ENCODE measurements around the gene GRIK3.
"Not testable (repeated sequence)": the region's sequence is repeated elsewhere in the genome, so short reads cannot be mapped to it uniquely, and the experiment has no call there.

GRIK3 gene

GRCh38 chr1:36919491-36920145 lies 114.7 kb downstream of the GRIK3 start:
- H3K9me2 ChIP-seq (replicated peaks; ENCODE audit: control insufficient read depth, low read length), result no peaks in the 10 kb centered on the region
- no peaks in the 10 kb centered on the region for H4K20me1 ChIP-seq (ENCODE audit: control insufficient read depth, insufficient read depth, low read depth, low read length)
- H3K79me2 ChIP-seq (ENCODE audit: control insufficient read depth, low read length), result no peaks in the 10 kb centered on the region
- TF ChIP-seq CTCF (IDR thresholded peaks at IDR 0.05; ENCODE audit: low read depth, low read length, poor library complexity, severe bottlenecking), result no peak
- no peak for TF ChIP-seq EZH2phosphoT487 (IDR thresholded peaks at IDR 0.05; ENCODE audit: borderline replicate concordance, low read length)
- no peaks in the 10 kb centered on the region for H3K27me3 ChIP-seq (ENCODE audit: control insufficient read depth, low read length)
- peaks cover 8% of the 10 kb centered on the region for H3K4me1 ChIP-seq (ENCODE audit: control insufficient read depth, low read length)
- no peaks in the 10 kb centered on the region for H3F3A ChIP-seq (ENCODE audit: control insufficient read depth, insufficient read depth)
- H3K36me3 ChIP-seq (ENCODE audit: control insufficient read depth, low read length), result no peaks in the 10 kb centered on the region
- no peak overlapping the region for H3K4me3 ChIP-seq (ENCODE audit: low read length)
- H3K4me2 ChIP-seq (ENCODE audit: low read length), result no peak overlapping the region
- H3K9me3 ChIP-seq (ENCODE audit: control insufficient read depth, insufficient read depth, low read length), result no peaks in the 10 kb centered on the region
- H3K27ac ChIP-seq (ENCODE audit: low read depth, low read length), result no peak overlapping the region

- Histone ChIP-seq H3K4me2 (ENCODE audit: low read length) (no peak overlapping the region), H3K36me3 (ENCODE audit: control insufficient read depth, low read length) (no peaks in the 10 kb centered on the region), H3K9me3 (ENCODE audit: control insufficient read depth, insufficient read depth, low read length) (no peaks in the 10 kb centered on the region), H3K27ac (ENCODE audit: low read depth, low read length) (no peak overlapping the region), H3K9me2 (replicated peaks; ENCODE audit: control insufficient read depth, low read length) (no peaks in the 10 kb centered on the region), H3F3A (ENCODE audit: control insufficient read depth, insufficient read depth) (no peaks in the 10 kb centered on the region), H4K20me1 (ENCODE audit: control insufficient read depth, insufficient read depth, low read depth, low read length) (no peaks in the 10 kb centered on the region), H3K27me3 (ENCODE audit: control insufficient read depth, low read length) (no peaks in the 10 kb centered on the region), H3K4me3 (ENCODE audit: low read length) (no peak overlapping the region), H3K4me1 (ENCODE audit: control insufficient read depth, low read length) (peaks cover 8% of the 10 kb centered on the region), H3K79me2 (ENCODE audit: control insufficient read depth, low read length) (no peaks in the 10 kb centered on the region)
- no peak for TF ChIP-seq EZH2phosphoT487 (IDR thresholded peaks at IDR 0.05; ENCODE audit: borderline replicate concordance, low read length)
- TF ChIP-seq CTCF (IDR thresholded peaks at IDR 0.05; ENCODE audit: low read depth, low read length, poor library complexity, severe bottlenecking), result no peak
Observed at GRCh38 chr1:36918604-36919003, 115.7 kb downstream of the GRIK3 start.

- not testable (repeated sequence) for H3F3A ChIP-seq (ENCODE audit: control insufficient read depth, insufficient read depth); H3K27ac ChIP-seq (ENCODE audit: low read depth, low read length); H3K36me3 ChIP-seq (ENCODE audit: control insufficient read depth, low read length); H4K20me1 ChIP-seq (ENCODE audit: control insufficient read depth, insufficient read depth, low read depth, low read length); H3K27me3 ChIP-seq (ENCODE audit: control insufficient read depth, low read length); H3K4me3 ChIP-seq (ENCODE audit: low read length); H3K4me1 ChIP-seq (ENCODE audit: control insufficient read depth, low read length); H3K79me2 ChIP-seq (ENCODE audit: control insufficient read depth, low read length); H3K9me3 ChIP-seq (ENCODE audit: control insufficient read depth, insufficient read depth, low read length); H3K9me2 ChIP-seq (replicated peaks; ENCODE audit: control insufficient read depth, low read length); H3K4me2 ChIP-seq (ENCODE audit: low read length)
Observed at GRCh38 chr1:36916542-36916941, 117.8 kb downstream of the GRIK3 start.

GRCh38 chr1:36913484-36914060 lies 120.7 kb downstream of the GRIK3 start:
- H3K4me1 ChIP-seq (ENCODE audit: control insufficient read depth, low read length), result peaks cover 8% of the 10 kb centered on the region
- TF ChIP-seq EZH2phosphoT487 (IDR thresholded peaks at IDR 0.05; ENCODE audit: borderline replicate concordance, low read length) (no peak), CTCF (IDR thresholded peaks at IDR 0.05; ENCODE audit: low read depth, low read length, poor library complexity, severe bottlenecking) (no peak)
- H3K4me3 ChIP-seq (ENCODE audit: low read length), result no peak overlapping the region
- H3K9me2 ChIP-seq (replicated peaks; ENCODE audit: control insufficient read depth, low read length), result no peaks in the 10 kb centered on the region
- no peaks in the 10 kb centered on the region for H3K36me3 ChIP-seq (ENCODE audit: control insufficient read depth, low read length)
- H3K27me3 ChIP-seq (ENCODE audit: control insufficient read depth, low read length), result no peaks in the 10 kb centered on the region
- H3K79me2 ChIP-seq (ENCODE audit: control insufficient read depth, low read length), result no peaks in the 10 kb centered on the region
- H3F3A ChIP-seq (ENCODE audit: control insufficient read depth, insufficient read depth), result no peaks in the 10 kb centered on the region
- no peak overlapping the region for H3K27ac ChIP-seq (ENCODE audit: low read depth, low read length)
- no peaks in the 10 kb centered on the region for H4K20me1 ChIP-seq (ENCODE audit: control insufficient read depth, insufficient read depth, low read depth, low read length)
- H3K4me2 ChIP-seq (ENCODE audit: low read length), result no peak overlapping the region
- no peaks in the 10 kb centered on the region for H3K9me3 ChIP-seq (ENCODE audit: control insufficient read depth, insufficient read depth, low read length)

Measured in DOHH2 (cell line).